NCI-H524 treated with DMSO at 0.1 percent for 48 hours (cell line): ENCODE data around the gene SSPN.

Experiments used
- DNase-seq: peaks from one replicate; lab custom pipeline; 2025; lab: John Stamatoyannopoulos, UW

The SSPN gene

DNA sequence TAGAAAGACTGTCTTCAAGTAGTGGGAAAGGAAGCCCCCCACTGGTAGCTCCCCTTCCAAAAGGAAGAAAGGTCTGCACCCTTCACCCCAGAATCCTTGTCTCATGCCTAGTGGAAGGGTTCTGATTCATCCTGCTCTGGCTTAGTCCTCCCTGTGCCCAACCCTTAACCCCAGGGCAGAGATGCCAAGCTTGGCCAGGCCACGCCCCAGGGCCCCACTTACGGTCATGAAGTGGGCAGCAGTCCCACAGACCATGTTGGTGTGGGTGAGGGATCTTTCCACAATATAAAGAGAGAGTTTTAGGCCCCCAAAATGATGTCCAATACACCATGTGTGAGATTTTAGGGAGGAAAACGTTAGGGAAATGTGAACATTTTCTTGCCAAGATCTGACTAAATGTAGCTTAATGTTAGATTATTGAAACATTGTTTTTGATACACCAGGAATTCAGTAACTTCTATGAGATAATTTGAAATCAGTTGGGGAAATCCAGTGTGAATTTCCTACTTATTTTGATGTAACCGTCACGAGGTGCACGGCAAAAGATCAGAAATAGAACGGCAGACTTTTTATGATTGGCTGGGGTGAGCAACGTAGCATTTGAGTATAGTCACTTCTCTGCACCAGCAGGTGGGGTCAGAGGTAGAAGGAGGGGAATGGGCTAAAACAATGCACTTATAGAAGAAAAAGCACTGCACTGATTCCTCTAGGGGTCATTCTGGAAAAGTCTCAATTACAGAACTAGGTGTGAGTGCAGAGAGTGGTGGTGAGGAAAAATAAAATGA, 8.2 kb upstream of the SSPN start:
- DNase-seq: no peak

- no peak for DNase-seq
Measured at GRCh38 chr12:26188127-26188526, 7.2 kb upstream of the SSPN start.

GRCh38 chr12:26188641-26189040, 6.7 kb upstream of the SSPN start:
- no peak for DNase-seq

GRCh38 chr12:26192142-26192541, 3.2 kb upstream of the SSPN start:
- no peak for DNase-seq

DNA sequence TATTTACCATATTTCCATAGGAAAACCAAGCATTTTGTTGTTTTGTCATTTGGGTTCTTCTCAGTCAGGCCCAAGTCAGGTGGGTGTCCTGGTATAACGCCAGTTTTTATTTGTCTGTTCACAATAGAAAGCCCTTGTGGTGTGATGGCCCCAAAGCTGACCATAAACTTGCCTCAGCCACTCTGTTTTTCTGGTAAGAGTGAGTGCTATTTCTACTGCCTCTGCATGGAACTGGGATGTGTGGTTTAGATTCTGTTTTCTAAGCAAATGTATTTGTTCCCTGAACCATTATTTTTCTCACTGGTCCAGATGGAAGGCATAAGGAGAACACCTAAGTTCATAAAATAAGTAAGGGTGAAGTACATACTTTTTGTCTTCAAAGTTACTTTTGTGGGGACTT, 1.8 kb upstream of the SSPN start:
- DNase-seq: no peak

DNA sequence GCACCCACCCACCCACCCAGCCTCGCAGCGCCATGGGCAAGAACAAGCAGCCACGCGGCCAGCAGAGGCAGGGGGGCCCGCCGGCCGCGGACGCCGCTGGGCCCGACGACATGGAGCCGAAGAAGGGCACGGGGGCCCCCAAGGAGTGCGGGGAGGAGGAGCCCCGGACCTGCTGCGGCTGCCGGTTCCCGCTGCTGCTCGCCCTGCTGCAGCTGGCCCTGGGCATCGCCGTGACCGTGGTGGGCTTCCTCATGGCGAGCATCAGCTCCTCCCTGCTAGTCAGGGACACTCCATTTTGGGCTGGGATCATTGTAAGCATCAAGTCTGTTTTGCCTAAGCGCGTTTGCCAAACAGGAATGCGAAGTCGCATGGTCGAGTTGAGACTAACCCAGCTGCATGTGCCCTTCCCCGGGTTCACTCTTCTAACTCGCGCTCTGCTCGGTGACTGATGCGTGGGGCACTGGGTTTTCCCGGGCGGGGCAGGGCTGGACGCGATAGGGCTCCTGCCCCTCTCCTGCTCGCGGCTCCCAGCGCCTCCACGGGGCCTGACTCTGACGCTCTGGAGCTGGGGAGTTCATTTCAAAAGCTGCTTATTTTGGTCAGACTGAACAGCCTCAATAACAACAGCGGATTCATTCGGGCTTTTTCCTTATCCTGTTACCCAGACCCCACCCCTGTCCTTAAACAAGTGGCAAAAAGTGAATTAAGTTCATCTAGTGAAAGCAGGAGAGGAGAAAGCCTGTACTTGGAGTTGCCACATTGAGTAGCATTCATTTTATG, 458 bp downstream of the SSPN start:
- no peak for DNase-seq

DNA sequence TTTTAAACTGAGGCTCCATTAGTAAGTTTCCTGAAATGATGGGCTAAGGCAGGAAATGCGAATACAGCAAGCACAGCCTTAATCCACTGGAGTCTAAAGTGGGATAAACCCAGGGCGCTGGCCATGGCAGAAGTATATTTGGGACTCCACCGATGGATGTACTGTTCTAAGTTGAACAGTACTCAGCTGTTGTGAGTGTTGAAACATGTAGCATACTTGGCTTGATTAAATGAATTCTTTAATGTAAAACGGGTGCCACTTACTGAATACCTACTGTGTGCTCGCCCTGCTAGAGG, 996 bp downstream of the SSPN start:
- no peak for DNase-seq

DNA sequence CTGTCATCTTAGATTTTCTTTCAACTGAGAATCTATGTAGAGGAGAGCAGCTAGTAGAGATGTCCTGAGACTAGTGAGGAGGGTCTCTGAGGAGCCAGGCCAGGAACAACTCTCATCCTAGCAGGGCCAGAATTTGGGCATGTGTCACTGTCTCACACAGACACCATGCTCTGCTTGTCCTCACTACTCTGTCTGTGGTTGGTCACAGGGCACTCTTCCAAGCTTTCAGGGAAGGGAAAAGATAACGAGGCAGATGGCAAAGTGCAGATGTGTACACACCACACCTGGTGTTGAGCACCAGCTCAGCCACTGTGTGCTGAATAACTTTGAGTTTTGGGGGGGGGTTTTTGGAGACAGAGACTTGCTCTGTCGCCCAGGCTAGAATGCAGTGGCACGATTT, 2.5 kb downstream of the SSPN start:
- DNase-seq: no peak

GRCh38 chr12:26198742-26199141, 3.4 kb downstream of the SSPN start:
- DNase-seq: no peak

GRCh38 chr12:26203167-26203780, 7.9 kb downstream of the SSPN start:
- no peak for DNase-seq

GRCh38 chr12:26204612-26205289, 9.4 kb downstream of the SSPN start:
- DNase-seq: no peak

GRCh38 chr12:26205298-26205697, 9.9 kb downstream of the SSPN start:
- DNase-seq: no peak

DNA sequence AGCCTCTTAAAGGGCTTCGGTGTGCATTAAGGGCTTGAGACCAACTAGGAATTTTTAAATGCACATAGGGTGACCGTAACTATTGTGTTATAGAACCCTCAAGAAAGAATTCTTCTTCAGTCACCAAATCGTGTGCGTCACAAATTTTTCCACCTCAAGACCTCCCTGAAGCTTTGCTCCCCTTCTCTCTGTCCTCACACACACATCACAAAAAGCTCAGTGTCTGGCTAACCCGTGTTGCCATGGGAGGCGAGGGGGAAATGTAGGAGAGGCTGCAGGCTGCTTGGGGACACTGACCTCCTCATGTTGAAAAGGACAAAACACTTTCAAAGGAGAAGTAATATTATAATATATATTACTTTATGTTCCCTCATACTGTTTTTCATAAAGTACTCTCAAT, 10.6 kb downstream of the SSPN start:
- DNase-seq: no peak

DNA sequence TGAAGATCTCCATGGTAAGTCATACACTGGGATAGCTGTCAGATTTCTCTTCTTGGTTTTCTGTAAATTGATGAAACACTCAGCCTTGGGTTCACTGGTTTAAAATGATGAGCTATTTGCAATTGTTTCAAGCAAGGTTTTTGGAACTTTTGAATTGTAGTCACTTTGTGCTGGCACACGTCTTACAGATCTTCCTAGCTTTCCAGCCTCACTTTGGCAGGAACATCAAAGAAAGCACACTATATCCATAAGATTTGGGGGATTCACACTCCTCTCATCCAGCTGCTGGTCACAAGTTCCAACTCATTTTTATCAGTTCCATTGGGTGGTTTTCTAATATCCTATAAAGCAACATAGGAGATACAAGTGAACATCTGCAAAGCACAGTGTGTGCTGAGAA, 16.0 kb downstream of the SSPN start:
- DNase-seq: no peak

DNA sequence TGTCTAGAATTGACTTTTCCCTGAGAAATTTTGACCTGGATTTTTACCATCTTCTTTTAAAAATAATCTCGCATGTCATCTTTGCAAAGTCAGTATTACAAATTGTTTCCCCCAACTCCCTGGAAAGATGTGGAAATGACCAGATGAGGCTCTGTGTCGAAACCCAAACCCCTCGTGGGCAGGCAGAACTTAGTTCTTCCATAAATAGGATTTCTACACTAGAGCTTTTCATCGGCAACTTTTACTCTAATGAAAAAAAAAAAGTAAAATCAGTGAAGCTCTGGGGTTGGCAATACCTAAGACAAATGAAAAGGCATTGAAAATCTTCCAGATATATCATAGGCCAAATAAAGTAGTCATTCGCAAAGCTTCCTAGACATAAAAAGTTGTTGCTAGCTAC, 17.0 kb downstream of the SSPN start:
- no peak for DNase-seq

DNA sequence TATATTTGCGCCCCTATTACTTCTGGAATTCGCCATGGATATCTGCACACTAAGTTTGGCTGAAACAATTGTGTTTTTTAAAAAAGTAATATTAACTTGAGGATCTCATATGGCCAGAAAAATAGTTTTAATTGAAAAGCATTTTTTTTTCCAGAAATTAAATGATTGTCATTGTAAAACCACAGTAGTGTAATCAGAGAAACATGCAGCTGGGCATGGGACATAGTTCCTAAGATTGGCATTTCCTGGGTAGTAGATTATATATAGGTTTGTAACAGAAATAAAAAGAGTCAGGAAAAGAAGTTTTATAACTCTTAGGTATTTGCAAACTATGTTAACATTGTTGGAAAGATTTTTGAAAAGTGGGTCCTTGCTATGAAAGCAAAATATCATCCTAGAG, 17.6 kb downstream of the SSPN start:
- no peak for DNase-seq

- no peak for DNase-seq
Measured at GRCh38 chr12:26214121-26214520, 18.7 kb downstream of the SSPN start.

GRCh38 chr12:26219736-26220135, 24.4 kb downstream of the SSPN start:
- no peak for DNase-seq

DNA sequence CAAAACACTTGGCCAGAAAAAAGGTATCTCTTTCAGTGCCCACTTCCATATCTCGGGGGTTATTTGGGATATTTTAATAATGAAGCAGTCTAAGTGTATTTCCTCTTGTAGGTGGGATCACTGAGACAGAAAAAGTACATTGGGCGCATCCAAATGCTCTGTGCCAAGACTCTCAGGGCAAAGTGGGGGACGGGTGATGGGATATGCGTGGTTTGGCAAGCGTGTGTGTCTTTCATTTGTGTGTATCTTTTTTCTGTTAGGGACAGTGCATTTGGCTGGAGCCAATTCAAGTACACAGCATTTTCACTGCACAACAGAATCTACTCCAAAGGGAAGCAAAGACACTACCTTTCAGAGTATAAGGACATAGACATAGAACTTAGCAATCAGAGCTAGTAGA, 29.3 kb downstream of the SSPN start:
- no peak for DNase-seq

- no peak for DNase-seq
Measured at GRCh38 chr12:26226122-26226521, 30.7 kb downstream of the SSPN start.

DNA sequence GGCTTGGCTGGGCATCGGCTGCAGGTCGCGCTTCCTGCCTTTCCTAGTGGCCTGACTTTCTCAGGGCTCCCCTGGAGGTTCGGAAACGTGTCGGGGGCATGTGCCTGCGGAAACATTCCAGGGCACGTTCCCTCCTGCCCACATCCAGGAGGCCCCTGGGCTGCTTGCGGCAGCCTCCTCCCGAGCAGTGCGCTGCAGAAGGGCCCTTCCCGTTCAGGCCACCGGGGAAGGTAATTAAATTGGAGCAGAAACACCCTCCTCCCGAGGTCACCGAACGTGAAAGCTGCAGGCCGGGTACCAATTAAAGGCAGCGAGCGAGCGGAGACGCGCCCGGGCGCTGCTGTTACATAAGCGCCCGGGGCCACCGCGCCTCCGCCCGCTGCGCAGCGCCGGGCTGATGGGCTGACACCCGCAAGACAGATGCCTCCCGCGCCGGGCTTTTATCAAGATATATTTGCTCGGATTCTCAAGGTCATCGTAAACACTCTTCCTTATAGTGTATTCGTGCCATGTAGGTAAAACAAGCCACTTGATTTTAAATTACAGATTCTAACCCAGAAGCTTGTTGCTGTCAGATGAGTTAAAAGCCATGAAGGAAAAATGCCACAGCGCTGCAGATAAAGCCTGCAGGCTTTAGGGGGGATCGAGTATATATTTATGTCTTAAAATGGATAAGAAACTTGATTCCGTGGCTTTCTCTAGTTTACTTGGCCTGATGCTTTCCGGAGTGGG, 31.4 kb downstream of the SSPN start:
- no peak for DNase-seq

- DNase-seq: no peak
Measured at GRCh38 chr12:26227361-26227745, 32.0 kb downstream of the SSPN start.
